WI38 (cell line): ENCODE results near the gene FADS3.

Experiments
- H3K4me3 ChIP-seq: 2 replicates; pipeline ENCODE4 v1.5.1; 2011; ENCODE audit warnings: low read depth, mild to moderate bottlenecking, control low read depth, low read length
- TF ChIP-seq, protein P1 (sequence below): IDR thresholded peaks from 2 replicates; pipeline ENCODE4 v1.5.1; 2012; ENCODE audit warnings: low read depth, mild to moderate bottlenecking, control low read depth, low read length

The FADS3 gene

GRCh38 chr11:61907871-61908729 lies 16.8 kb upstream of the FADS3 start:
- no peak overlapping the region for H3K4me3 ChIP-seq
- TF ChIP-seq, protein P1, sequence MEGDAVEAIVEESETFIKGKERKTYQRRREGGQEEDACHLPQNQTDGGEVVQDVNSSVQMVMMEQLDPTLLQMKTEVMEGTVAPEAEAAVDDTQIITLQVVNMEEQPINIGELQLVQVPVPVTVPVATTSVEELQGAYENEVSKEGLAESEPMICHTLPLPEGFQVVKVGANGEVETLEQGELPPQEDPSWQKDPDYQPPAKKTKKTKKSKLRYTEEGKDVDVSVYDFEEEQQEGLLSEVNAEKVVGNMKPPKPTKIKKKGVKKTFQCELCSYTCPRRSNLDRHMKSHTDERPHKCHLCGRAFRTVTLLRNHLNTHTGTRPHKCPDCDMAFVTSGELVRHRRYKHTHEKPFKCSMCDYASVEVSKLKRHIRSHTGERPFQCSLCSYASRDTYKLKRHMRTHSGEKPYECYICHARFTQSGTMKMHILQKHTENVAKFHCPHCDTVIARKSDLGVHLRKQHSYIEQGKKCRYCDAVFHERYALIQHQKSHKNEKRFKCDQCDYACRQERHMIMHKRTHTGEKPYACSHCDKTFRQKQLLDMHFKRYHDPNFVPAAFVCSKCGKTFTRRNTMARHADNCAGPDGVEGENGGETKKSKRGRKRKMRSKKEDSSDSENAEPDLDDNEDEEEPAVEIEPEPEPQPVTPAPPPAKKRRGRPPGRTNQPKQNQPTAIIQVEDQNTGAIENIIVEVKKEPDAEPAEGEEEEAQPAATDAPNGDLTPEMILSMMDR = no peak

- TF ChIP-seq, protein P1 = no peak
- no peak overlapping the region for H3K4me3 ChIP-seq
Observed at GRCh38 chr11:61907282-61907681, 15.9 kb upstream of the FADS3 start.

DNA sequence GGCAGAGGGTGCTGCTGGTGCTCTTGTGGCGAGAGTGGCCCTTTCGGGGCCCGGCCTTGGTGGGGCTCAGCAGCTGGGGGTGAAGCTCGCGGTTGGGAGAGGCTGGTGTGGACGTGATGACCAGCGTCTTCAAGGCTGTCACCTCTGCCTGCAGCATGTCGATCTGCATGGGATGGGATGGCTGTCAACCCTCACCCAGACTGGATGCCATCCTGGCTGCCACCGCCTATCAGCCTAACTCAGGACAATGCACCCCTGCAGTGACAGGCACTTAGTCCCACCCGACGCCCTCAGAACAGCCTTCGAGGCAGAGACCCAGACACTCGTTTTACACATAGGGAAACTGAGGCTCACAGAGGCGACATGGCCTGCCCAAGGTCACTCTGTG lies 15.2 kb upstream of the FADS3 start:
- no peak overlapping the region for H3K4me3 ChIP-seq
- TF ChIP-seq, protein P1 = no peak

DNA sequence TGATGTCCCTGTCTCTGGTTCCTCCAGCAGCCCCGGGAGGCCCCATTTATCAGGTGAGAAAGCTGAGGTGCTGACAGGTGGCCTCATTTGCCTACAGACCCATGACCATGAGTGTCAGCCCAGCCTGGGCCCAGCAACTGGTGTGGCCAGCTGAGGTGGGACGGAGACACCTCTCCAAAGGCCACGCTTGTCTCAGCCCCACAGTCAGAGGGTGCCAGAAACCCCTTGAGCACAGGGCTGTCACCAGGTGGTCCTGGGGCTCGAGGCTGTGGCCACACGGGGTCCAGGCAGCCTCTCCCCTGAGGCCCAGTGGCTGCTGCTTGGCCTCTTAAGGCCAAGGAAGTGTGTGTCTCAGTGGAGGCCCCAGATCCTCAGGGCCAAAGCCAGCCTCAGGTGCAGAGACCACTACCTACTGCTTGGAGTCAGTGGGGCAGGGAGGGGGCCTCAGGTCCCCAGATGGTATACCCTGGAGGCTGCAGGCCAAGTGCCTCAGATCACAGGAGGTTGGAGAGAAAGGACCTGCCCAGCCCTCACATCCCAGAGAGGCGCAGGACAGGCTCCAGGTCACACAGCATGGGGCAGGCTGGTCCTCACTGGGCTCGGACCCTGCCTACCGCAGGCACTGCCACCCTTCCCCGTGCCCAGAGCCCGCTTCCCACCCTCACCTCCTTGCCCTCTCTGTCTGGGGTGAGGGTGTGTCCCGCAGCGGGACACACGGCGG lies 14.6 kb upstream of the FADS3 start:
- TF ChIP-seq, protein P1 = no peak
- H3K4me3 ChIP-seq = no peak overlapping the region

- TF ChIP-seq, protein P1 = no peak
- no peak overlapping the region for H3K4me3 ChIP-seq
Observed at GRCh38 chr11:61905067-61905696, 13.8 kb upstream of the FADS3 start.

DNA sequence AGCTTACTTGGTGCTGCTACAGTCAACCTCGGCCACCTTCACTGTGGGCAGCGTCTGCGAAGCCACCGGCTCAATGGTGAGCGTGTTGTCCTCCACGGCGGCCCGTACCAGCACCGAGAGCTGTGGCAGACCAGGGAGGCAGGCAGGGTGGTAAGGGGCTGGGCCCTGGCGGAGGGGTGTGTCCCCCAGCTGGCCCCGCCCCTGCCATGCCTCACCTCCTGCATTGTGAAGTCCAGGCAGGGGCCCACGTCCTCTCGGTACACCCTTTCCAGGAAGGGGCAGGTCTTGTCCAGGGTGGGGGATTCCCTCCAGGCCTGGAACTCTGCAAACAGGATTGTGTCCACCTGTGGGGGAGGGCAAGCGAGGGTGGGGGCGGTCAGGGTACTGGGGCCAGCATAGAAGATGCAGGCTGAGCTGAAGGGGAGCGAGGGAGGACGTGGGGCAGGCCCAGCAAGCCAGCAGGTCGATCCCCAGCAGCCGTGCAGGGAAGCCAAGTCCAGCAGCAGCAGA lies 13.2 kb upstream of the FADS3 start:
- TF ChIP-seq, protein P1 = no peak
- no peak overlapping the region for H3K4me3 ChIP-seq
